DMS53 treated with DMSO at 0.1 percent for 48 hours (cell line): ENCODE results near the gene TMEM51.
"Not testable (repeated sequence)": the region's sequence is repeated elsewhere in the genome, so short reads cannot be mapped to it uniquely, and the experiment has no call there.

ENCODE experiments used
- DNase-seq: peaks from one replicate; lab custom pipeline; 2025; ENCODE audit not compliant: unreplicated experiment; lab: John Stamatoyannopoulos, UW

TMEM51 gene

DNA sequence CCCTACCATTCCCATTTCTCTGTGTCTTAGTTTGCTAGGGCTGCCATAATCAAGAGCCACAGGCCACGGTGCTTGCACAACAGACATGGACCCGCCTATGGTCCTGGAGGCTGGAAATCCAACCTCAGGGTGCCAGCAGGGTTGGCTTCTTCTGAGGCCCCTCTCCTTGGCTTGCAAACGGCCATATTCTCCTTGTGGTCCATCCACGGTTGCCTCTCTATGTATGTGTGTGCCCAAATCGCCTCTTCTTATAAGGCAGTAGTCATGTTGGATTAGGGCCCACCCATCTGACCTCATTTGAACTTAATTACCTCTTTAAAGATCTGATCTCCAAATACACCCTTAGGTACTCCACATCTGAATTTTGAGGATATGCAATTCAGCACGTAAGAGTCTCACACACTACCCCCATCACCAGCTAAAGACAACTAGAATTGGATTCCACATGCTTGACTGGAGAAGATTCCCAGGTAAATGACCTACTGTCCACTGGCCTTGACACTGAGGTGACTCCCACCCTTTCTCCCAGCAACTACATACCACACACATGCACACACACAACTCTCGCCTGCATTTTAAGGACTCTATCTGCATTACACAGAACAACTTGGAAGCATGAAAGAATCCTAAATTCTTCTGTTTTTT is 28.3 kb upstream of the TMEM51 start:
- no peak for DNase-seq

DNA sequence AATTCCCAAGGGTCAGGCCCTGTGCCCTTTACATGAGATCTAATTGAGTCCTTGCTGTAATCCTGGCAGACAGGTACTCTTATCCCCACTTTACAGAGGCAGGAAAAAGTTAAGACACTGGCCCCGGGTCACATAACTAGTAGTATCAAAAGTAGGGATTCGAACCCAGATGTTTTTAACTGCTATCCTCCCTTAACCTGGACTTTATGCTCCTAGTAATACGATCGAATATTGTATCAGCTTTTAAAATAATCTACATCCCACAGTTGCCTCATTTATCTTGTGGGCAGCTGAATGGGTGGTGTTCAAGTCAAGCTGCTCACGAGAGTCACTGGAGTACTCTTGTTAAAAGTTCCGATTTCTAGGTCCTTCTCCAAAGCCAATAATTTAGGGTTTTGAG is 25.5 kb upstream of the TMEM51 start:
- no peak for DNase-seq

DNA sequence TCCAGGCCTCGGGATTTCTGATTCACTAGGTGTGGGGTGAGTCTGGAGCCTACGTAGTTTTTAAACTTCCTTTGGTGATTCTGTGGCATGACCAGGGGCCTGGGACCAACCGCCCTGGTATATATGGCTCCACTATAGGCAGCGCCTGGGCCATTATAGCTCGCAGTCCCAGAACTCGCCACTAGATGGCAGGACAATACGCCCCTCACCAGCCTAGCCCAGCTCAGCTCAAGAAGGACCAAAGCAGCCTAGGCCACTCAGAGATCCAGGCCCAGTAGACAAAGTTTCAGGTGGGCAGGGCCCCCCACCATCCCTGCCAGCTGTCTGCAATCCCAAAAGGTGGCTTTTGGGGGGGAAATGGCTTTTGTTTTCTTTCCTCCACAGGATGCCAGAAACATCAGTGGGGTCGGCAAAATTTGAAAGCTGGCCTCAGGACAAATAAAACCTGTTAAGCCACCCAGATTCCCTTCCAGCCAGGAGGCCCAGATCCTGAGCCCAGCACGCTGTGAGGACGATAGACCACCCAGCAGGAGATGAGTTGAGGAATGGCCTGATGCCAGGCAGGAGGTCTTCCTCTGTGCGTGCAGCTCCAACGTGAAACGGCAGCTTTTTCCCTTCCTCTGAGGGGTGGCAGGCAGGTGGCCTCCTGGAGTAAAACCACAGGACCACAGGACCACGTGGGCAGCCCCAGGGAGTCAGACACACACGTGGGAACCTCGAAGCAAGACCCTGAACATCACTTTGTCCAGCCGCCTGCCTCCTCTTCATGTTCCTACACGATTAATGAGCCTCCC is 24.8 kb upstream of the TMEM51 start:
- peak; percentile 30 for DNase-seq

DNA sequence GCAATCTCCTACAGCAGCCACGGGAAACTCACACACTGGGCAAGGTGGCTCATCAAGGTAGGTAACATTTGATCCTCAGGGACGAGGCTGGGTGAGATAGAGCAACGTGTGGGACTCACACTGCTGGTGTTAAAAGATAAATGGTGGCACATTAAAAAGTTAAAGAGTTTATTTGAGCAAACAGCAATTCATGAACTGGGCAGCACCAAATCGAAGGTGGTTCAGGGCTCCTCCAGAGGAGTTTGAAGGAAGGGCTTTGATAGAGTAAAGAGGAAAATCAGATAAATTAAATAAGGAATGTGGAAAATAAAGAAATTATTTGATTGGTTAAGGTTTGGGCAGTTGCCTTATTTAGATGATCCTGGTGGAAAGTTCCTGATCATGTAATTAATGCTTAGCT is 23.6 kb upstream of the TMEM51 start:
- DNase-seq: no peak

DNA sequence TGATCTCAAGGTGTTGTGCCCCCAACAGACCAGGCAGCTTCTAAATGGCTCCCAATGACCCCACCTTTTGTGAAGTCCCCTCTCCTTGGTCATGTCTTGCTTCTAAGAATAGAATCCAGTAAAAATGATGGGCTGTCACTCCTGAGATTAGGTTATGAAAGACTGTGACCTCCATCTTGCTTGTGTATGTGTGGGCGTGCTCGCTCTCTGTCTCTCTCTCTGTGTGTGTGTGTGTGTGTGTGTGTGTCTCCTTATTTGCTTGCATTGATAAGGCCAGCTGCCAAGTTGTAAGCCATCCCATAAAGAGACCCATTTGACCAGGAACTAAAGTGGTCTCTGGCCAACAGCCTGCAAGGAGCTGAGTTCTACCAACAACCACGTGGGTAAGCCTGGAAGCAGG is 22.9 kb upstream of the TMEM51 start:
- no peak for DNase-seq

DNA sequence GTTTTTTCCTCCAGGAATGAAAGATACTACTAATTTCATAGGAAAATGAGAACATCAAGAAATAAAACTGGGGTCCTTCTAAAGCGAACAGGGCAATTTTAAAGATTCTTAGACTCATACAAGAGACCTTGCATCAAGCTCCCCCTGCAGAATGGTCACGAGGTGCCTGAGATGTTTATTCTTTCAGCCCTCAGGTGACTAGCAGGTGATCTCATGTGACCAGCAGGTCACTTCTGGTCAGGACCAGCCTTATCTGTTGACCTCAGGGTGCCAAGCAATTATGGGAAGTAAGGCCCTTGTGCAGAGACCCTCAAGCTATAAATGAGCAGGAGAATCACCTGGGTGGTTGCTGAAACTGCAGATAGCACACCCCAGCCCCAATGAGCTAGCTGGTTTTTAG is 20.6 kb upstream of the TMEM51 start:
- no peak for DNase-seq

DNA sequence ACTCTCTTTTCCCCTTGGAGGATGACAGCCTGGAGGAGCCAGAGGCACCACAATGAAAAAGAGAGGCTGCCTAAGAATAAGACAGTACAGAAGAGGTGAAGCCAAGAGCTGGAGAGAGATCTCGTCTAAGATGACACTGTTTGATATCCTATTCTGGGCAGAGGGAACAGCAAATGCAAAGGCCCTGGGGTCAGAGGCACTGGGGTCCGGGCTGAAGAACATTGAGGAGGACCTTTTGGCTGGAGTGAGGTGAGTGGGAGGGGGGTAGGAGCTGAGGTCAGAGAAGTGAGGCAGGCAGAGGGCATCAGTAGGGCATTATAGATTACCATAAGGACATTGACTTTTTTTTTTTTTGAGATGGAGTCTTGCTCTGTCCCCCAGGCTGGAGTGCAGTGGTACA is 19.3 kb upstream of the TMEM51 start:
- DNase-seq: no peak

DNA sequence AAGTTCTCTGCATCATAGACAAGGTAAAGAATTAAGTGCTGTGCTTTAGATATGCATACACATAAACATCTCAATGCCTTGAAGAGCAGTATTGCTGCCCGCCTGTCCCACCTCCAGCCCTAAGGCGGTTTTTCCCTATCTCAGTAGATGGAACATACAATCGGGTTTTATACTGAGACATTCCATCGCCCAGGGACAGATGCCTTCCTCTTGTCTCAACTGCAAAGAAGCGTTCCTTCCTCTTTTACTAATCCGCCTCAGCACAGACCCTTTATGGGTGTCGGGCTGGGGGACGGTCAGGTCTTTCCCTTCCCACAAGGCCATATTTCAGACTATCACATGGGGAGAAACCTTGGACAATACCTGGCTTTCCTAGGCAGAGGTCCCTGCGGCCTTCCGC is 17.9 kb upstream of the TMEM51 start:
- DNase-seq: not testable (repeated sequence)

DNA sequence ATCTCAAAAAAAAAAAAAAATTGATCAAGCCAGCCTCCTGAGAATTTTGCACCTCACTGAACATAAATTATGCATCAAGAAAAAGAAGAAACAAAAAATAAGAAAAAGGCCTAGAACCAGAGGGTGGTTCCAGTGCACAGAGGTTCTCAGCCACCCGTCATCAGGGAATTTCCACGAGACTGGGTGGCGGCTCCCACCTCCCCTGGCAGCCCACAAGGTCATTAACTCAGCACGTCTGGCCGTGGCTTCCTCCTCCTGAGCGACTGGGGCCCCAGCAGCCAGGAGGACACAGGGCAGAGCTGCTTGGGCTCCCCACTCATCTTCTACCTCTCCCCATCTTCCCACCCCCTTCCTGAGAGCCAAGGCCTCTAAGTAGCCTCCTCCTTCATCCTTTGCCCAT is 15.7 kb upstream of the TMEM51 start:
- no peak for DNase-seq

DNA sequence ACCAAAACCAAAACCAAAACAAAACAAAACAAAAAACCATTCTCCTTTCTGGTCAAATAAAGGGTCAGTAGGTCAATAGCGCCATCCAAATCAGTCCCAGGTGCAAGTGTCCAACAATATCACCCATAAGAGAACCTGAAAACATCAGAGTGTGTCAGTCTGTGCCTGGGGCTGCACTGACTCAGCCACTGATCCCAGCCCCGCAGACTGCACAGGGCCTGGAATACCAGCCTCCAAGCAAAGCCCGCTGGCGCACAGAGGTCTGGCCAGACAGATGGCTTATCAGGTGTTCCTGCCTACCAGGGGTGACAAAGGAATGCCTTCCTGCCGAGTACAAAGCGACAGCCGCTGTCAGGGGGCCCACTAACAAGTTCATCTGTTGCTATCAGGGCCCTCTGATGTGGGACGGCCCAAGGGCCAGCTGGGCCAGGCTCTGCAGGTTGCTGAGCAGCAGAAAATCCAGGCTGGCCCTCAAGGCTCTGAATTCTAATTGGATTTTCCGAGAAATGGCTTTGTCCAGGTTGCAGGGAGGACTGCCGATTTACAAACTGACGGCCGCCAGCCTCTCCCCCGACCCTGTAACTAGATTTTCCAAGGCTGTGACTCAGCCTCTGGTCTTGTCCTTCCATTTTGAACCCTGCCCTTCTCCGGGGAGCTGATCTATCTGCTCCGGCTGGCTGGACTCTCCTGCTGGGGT is 13.7 kb upstream of the TMEM51 start:
- DNase-seq: no peak

DNA sequence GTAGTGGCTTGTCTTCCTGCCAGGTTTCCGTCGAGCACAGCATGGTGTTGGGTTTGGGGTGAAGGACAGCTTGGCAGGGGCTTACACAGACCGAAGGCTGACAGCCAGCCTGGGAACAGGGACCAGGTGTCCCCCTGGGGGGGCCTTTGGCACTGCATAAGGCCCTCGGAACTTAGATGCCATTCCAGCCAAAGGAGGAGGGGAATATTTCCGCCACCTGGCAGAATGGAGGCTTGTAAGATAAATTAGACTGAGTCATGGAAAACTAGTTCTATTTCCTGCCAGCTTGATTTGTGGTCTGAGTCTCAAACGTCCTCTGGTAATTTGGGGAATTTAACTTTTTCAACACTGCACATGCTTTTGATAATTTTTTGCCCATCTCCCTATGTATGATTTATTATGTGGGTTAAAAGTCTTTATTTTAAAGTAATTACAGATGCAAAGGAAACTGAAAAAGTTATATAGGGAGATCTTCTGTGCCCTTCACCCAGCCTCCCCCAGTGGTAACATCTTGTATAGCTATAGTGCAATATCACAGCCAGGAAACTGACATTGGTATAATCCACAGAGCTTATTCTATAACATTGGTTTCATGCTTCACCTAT is 11.5 kb upstream of the TMEM51 start:
- DNase-seq: no peak

DNA sequence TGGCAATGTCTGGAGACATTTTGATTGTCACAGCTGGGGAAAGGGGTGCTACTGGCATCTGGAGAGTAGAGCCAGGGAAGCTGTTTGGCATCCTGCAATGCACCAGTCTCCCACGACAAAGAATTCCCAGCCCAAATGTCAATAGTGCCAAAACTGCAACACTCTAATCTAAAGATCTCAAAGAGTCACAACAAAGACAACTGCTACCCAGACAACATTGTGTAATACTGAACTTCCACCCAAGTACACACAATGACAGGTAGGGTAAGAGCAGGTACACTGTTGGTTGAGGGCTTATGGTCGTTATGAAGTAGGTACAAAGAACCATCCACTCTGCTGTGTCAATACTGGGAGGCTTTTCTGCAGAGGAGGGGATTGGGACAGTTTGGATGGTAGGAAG is 8.2 kb upstream of the TMEM51 start:
- no peak for DNase-seq

DNA sequence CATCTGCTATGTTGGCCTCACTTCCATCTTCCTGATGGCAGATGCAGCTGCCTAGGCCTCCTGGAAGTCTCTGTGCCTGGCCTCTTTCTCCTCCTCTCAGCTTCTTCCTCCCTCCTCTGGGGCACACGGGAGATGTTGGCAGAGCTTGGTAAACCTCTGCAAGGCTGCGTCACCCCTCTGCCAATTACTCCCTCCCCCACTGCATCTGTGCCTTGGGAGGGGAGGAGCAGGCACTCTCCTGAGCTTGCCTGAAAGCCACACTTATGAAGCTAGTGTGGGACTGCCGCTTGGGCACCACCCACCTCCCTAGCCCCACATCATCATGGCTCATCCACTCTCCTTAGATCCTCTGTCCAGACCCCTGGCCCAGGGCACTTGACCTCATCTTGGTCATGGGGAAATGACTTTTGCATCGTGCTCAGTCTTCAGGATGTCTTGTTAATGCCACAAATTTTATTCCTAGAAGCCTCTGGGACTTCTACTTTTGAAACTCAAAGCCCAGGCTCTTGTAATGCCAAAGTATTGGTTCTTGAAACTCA is 7.3 kb upstream of the TMEM51 start:
- DNase-seq: no peak

DNA sequence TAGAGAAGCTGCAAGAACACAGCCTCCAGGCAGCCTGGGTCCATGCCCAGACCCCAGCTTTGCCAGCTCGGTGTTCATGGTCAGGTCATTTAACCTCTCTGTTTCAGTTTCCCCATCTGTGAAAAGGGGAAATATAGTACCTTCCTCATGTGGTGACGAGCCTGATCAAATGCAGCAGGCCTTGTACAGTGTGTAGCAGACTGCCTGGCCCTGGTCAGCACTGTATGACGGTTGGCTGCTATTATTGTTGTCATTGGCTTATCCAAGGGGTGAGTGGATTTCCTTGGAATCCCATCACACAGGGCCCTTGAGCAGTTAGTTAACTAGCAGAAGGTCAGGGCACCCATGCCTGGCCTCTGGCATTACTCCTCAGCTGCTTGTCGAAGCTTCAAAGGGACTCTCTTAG is 6.6 kb upstream of the TMEM51 start:
- DNase-seq: no peak

DNA sequence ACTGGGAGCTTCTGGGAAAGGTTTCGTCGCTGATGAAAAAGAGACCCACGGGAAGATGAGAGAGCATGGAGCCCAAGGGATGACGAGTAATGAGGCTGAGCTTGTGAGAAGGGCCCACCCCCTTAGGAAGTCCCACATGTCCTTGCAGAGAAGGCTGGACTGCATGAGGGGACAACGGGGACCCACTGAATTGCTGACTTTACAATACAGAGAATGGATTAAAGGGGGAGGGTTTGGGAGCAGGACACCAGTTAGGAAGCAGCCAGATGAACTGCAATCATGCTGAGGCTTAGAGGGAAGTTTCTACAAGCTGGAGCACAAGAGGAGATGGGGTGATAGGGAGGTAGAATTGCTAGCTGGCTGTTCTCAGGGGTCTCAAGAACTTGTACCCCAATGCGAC is 5.5 kb upstream of the TMEM51 start:
- no peak for DNase-seq

DNA sequence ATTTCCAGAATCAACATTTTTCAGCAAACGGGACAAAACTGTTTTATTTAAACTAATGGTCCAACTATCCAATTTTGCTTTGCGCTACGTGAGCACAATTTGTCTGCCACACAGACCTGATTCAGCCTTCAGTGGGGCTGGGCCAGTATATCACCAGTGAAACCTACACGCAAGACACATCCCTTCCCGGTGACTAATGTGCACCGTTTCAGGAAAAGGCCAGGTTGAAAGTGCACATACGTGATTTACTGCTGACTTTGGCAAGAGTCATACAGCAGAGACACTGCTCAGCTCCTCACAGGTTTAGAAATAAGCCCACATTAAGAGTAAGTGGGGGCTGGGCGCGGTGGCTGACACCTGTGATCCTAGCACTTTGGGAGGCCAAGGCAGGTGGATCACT is 5.1 kb upstream of the TMEM51 start:
- DNase-seq: no peak

DNA sequence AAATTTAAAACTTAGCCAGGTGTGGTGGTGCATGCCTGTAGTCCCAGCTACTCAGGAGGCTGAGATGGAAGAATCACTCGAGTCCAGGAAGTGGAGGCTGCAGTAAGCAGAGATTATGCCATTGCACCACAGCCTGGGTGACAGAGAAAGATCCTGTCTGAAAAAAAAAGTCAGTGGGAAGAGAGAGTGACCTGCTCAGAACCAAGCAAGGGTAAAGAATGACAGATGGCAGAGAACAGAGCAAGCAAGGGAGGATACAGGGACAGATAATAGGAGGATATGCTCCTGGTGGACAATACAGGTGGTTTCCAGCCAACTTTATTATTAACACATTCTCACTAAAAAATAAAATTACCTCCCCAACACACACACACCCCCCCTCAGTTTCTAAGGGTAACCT is 4.6 kb upstream of the TMEM51 start:
- no peak for DNase-seq

DNA sequence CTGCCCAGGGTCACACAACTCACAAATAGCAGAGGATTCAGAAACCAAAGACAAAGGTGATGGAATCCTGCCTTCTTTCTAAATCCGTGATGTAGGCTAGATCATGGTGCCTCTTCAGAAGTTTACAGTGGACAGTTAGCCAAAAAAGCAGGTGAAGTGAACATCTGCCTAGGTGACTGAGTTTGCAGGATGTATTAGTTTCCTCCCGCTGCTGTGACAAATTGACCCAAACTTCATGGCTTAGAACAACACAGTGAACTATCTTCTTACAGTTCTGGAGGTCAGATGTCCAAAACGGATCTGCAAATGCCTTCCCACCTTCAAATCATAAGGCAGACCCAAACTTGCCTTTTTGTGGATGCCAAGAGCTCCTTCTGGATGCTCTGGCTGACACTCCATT is 3.2 kb upstream of the TMEM51 start:
- no peak for DNase-seq

DNA sequence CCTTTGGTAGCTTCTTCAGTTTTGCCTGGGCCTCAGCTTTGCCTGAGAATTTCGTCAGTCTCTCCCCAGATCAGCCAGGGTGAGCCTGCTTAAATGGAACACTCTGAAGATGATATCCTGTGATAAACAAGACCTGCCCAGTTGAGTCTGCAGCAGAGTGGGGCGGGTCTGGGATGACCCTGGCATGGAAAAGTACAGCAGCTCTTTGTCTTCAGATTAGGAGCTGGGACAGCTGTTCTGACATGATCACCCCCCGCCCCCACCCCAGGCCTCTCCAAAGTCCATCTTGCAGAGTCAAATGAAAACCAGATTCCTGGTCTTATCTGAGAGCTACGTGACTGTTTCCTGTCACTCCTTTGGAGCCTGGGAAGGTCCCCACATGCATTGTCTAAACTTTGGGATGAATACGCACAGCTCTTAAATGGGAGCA is 2.2 kb upstream of the TMEM51 start:
- DNase-seq: no peak

DNA sequence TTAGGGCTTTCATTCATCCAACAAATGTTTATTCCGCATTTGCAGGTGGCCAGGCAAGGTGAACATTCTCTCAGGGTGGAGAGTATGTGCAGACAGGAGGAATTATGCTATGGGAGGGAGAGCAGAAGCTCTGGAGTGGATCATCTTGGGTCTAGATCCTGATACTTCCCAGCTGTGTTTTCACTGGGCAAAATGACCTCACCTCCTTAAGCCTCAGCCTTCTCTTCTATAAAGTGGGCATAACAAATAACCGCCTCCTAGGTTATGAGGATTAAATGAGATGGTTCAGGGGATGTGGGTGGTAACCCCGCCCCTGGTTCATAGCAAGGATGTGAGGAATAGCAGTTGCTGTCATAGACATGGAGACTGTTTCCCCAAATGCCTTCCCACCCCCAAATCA is 1.7 kb upstream of the TMEM51 start:
- DNase-seq: no peak

DNA sequence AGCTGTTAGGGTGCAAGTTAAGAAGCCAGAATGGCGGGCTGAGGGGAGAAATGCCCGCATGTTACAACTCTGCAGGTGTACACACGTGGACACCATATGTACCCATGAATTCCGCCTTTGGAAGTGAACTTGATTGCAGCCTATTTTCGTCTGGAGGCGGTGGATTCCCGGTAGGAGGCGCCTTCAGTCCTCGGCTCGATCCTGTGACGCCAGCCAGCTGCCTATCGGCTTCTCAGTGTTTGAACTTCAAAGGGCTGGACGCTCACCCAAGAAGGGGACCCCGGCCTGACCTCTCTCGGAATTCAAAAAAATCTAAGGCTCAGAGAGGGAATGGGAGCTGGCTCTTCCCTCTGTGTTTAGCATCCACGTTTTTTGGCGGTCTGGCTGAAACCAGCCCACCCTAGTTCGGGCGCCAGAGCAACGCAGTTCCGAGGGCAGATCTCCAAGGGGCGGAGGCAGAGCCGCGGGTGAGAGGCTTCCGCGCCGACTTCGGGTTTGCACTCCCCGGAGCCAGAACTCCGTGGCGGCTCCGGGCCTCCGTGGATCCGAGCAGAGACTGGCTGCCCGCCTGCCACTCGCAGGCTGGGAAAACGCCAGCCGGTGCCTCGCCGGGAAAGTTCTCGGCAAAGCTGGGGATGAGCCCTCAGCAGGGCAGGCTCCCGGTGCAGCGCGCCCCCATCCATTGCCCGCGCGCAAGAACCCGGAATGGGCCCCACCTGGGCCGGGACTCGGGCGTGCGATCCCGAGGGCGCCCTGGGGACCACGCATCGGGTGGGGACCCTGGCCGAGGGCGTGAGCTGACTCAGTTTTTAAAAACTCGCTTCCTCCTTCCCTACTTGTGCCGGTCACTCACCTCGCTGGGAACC is 996 bp upstream of the TMEM51 start:
- peak; percentile 82 for DNase-seq
